Fibroblast of the aortic adventitia (primary cell): ENCODE results near the gene CCDC51. TPM values are rescaled to one million over a fixed set of nuclear protein-coding genes. Genes with fewer than 3 reads are reported as not detected.

Experiments
- DNase-seq: peaks from one replicate; pipeline ENCODE4 v3.0.0-alpha.2; 2010; ENCODE audit warnings: low read depth
- H3K4me3 ChIP-seq: 2 replicates; pipeline ENCODE4 v1.5.1; 2011; ENCODE audit warnings: low read depth, mild to moderate bottlenecking, control low read depth, low read length, moderate library complexity
- total RNA-seq: library from RNA; depleted of rRNA; stranded (reverse); fragments of >200 nt; gene quantifications from 2 replicates; pipeline ENCODE4 v1.2.3, GENCODE V29; 2012; ENCODE audit warnings: low replicate concordance
- TF ChIP-seq, protein P1 (sequence below): IDR thresholded peaks from 2 replicates; pipeline ENCODE4 v1.5.1; 2011; ENCODE audit warnings: mild to moderate bottlenecking, low read length, control low read depth, inconsistent platforms; ENCODE audit not compliant: insufficient read depth

CCDC51 gene
- total RNA-seq, 1 donor, result 19.3 TPM

- H3K4me3 ChIP-seq, result no peak overlapping the region
- DNase-seq, result no peak
- TF ChIP-seq, protein P1, sequence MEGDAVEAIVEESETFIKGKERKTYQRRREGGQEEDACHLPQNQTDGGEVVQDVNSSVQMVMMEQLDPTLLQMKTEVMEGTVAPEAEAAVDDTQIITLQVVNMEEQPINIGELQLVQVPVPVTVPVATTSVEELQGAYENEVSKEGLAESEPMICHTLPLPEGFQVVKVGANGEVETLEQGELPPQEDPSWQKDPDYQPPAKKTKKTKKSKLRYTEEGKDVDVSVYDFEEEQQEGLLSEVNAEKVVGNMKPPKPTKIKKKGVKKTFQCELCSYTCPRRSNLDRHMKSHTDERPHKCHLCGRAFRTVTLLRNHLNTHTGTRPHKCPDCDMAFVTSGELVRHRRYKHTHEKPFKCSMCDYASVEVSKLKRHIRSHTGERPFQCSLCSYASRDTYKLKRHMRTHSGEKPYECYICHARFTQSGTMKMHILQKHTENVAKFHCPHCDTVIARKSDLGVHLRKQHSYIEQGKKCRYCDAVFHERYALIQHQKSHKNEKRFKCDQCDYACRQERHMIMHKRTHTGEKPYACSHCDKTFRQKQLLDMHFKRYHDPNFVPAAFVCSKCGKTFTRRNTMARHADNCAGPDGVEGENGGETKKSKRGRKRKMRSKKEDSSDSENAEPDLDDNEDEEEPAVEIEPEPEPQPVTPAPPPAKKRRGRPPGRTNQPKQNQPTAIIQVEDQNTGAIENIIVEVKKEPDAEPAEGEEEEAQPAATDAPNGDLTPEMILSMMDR, result no peak
These were observed 15.8 kb downstream of the CCDC51 start for GRCh38 chr3:48423883-48424695.

GRCh38 chr3:48423241-48423882 is 16.6 kb downstream of the CCDC51 start:
- DNase-seq, result no peak
- no peak overlapping the region for H3K4me3 ChIP-seq
- TF ChIP-seq, protein P1, result no peak

DNA sequence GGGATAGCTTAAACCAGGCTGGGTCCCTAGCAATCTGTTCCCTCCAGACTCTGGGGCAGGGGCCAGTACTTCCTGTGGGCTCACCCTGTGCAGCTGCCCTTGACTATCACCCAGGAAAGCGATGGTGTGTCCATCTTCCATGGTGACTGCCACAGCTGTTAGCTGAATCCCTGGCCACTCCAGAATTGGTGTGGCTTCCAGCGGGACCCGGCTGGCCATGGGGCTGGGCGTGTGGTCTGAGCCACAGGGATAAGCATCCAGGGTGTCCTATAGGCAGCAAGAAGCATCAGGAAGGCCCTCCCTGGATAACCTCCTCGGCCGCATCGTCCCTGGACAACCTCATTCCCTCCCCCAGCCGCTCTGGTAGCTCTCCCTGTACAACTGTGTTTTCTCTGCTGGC is 17.2 kb downstream of the CCDC51 start:
- H3K4me3 ChIP-seq, result no peak overlapping the region
- TF ChIP-seq, protein P1, result no peak
- DNase-seq, result no peak

GRCh38 chr3:48422272-48422671 is 17.6 kb downstream of the CCDC51 start:
- H3K4me3 ChIP-seq, result no peak overlapping the region
- TF ChIP-seq, protein P1, result no peak
- no peak for DNase-seq

DNA sequence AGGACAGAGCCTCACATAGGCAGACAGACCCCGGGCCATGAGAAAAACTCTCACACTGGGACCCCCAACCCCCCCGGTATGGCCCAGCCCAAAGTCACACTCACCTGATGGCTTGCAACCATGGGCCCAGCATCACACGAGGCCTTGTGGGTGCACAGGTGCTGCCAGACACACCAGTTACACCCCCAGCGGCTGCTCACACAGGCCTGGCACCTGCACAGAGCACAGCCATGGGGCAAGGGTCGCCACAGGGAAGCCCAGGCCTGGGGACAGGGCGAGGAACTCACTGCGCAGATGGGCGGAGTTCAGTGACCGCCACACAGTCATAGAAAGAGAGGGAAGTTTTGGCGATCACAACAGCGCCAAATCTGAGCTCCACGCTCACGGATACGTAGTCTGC is 19.4 kb downstream of the CCDC51 start:
- H3K4me3 ChIP-seq, result no peak overlapping the region
- DNase-seq, result no peak
- TF ChIP-seq, protein P1, result no peak

- no peak overlapping the region for H3K4me3 ChIP-seq
- TF ChIP-seq, protein P1, result no peak
- no peak for DNase-seq
These were observed 20.3 kb downstream of the CCDC51 start for GRCh38 chr3:48419597-48419996.
